Mucosa of rectum (tissue), 2 donors: ENCODE results near the gene INPP4B.

Experiments used
- H3K27ac ChIP-seq, 2 donors: one replicate each; pipeline ENCODE4 v1.7.0; 2013; ENCODE audit warnings: inconsistent platforms in 2 of 2, low read depth in 2 of 2, low read length in 2 of 2
- H3K27me3 ChIP-seq, 2 donors: one replicate each; pipeline ENCODE4 v1.7.0; 2013; ENCODE audit warnings: low read length in 2 of 2; ENCODE audit not compliant: control insufficient read depth in 2 of 2, insufficient read depth in 2 of 2
- H3K36me3 ChIP-seq, 2 donors: one replicate each; pipeline ENCODE4 v1.7.0; 2013; ENCODE audit warnings: low read length in 2 of 2; ENCODE audit not compliant: control insufficient read depth in 2 of 2, insufficient read depth in 2 of 2
- H3K4me1 ChIP-seq, 2 donors: one replicate each; pipeline ENCODE4 v1.7.0; 2013; ENCODE audit warnings: low read length in 2 of 2, mild to moderate bottlenecking in 1 of 2; ENCODE audit not compliant: control insufficient read depth in 2 of 2, insufficient read depth in 2 of 2
- H3K4me3 ChIP-seq, 2 donors: one replicate each; pipeline ENCODE4 v1.7.0; 2013; ENCODE audit warnings: low read length in 2 of 2
- H3K9ac ChIP-seq, 2 donors: one replicate each; pipeline ENCODE4 v1.7.0; 2013; ENCODE audit warnings: low read length in 2 of 2, low read depth in 1 of 2, mild to moderate bottlenecking in 1 of 2
- H3K9me3 ChIP-seq, 2 donors: one replicate each; pipeline ENCODE4 v1.7.0; 2013; ENCODE audit warnings: low read length in 2 of 2; ENCODE audit not compliant: control insufficient read depth in 2 of 2
- donor health status: healthy.
- donor health status: Normal muscosa, but diverticular disease.

INPP4B gene

GRCh38 chr4:142361981-142362380 lies 484.1 kb downstream of the INPP4B start:
- no peak overlapping the region for H3K4me3 ChIP-seq
- no peaks in the 10 kb centered on the region for H3K4me1 ChIP-seq
- no peaks in the 10 kb centered on the region for H3K36me3 ChIP-seq
- no peak overlapping the region for H3K27ac ChIP-seq
- no peak overlapping the region for H3K9ac ChIP-seq
- no peaks in the 10 kb centered on the region for H3K27me3 ChIP-seq
- no peaks in the 10 kb centered on the region for H3K9me3 ChIP-seq

DNA sequence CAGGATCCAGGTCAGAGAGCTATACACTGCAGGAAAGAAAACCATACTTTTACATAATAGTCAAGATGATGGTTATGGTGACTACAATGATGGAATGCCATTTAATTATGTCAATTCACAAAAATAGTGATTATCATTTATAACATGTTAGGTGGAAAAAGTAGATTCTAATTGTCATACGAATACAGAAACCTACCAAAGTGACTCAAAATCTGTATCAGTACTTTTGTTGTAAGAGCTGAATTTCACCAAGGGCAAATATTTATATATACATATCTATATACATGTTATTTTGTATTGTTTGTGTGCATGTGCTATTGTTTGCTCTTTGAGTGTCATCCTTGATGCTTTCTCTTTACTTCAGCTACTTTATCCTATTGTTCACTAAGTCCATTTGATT lies 485.4 kb downstream of the INPP4B start:
- Histone ChIP-seq H3K4me3 (no peak overlapping the region), H3K9ac (no peak overlapping the region), H3K9me3 (no peaks in the 10 kb centered on the region), H3K27me3 (no peaks in the 10 kb centered on the region), H3K27ac (no peak overlapping the region), H3K36me3 (no peaks in the 10 kb centered on the region), H3K4me1 (no peaks in the 10 kb centered on the region)

DNA sequence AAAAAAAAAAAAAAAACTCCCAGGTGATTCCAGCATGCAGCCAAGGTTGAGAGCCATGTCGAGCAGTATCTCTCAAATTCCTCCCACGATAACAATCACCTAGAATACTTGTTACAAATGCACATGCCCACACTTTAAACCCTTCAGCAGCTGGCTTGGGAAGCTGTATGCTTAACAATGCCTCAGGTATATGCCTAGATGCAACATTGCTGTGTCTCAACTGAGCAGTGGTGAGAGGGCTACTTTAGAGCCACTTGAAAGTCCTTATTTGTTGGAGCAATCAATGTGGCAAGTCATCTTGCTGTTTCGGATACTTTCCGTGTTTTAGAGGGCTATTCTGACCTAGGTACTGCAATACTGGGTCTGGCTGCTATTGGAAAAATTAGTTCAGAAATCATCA lies 487.4 kb downstream of the INPP4B start:
- peaks cover 0 to 5% of the 10 kb centered on the region in 2 donors for H3K4me1 ChIP-seq
- no peaks in the 10 kb centered on the region for H3K36me3 ChIP-seq
- H3K9ac ChIP-seq, result no peak overlapping the region
- no peaks in the 10 kb centered on the region for H3K9me3 ChIP-seq
- no peaks in the 10 kb centered on the region for H3K27me3 ChIP-seq
- no peak overlapping the region for H3K4me3 ChIP-seq
- H3K27ac ChIP-seq, result no peak overlapping the region

GRCh38 chr4:142356801-142357200 lies 489.3 kb downstream of the INPP4B start:
- H3K27me3 ChIP-seq, result no peaks in the 10 kb centered on the region
- peaks cover 5 to 6% of the 10 kb centered on the region in 2 donors for H3K4me1 ChIP-seq
- H3K27ac ChIP-seq, result no peak overlapping the region
- no peak overlapping the region for H3K4me3 ChIP-seq
- no peak overlapping the region for H3K9ac ChIP-seq
- H3K9me3 ChIP-seq, result no peaks in the 10 kb centered on the region
- no peaks in the 10 kb centered on the region for H3K36me3 ChIP-seq

DNA sequence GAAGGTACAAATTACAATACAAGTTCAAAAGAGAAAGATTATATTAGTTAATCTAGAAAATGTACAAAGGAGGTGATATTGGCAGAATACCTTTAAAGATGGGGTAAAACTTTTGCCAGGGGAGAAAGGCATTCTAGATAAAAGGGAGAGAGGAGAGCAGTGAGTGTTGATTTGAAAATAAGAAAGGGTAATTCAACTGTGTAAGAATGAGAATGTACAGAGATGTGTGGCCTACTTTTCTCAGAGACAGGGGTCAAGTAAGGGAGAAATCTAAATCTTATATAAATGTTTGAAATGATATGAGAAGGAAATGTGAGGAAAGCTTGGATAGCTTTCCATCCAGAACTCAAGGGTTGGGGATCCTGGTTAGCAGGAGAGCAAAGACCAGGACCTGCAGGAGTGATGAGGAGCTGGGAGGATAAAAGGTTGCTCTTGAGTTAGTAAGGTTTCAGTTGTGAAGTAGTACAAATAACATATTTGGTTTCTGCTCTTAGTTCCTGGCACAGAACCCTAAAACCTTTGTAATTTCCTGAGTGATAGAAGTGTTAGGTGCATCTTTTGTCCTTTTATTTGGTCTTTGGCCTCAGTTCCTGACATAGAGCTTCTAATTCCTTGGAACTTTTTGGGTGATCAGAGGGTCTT lies 489.9 kb downstream of the INPP4B start:
- Histone ChIP-seq H3K36me3 (no peaks in the 10 kb centered on the region), H3K9ac (no peak overlapping the region), H3K9me3 (no peaks in the 10 kb centered on the region), H3K4me3 (no peak overlapping the region), H3K27me3 (no peaks in the 10 kb centered on the region), H3K4me1 (peaks cover 6% of the 10 kb centered on the region in 2 donors), H3K27ac (no peak overlapping the region)

DNA sequence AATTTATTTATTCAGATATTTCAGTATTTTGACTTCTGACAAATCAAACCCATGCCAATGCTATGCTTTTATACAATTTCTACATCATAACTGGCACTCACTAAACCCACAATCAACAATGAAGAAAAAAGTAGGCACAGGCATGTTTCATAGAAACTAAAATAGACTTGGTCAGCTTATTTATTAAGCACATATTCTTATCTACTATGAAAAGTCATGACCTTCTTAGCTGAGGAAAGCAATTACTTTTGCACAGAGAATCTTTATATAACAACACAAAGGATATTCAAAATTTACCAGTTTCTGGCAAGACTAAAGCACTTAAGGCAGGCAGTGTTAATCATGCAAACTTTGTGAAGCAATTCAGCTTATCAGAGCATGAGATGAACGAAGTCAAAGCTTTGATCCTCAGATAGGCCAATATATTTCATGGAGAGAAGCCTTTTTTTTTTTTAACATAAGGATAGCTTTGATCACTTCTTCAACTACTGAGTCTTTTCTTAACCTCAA lies 490.6 kb downstream of the INPP4B start:
- H3K9ac ChIP-seq, result no peak overlapping the region
- no peak overlapping the region for H3K27ac ChIP-seq
- peaks cover 6 to 12% of the 10 kb centered on the region in 2 donors for H3K4me1 ChIP-seq
- no peaks in the 10 kb centered on the region for H3K9me3 ChIP-seq
- no peak overlapping the region for H3K4me3 ChIP-seq
- H3K27me3 ChIP-seq, result no peaks in the 10 kb centered on the region
- H3K36me3 ChIP-seq, result no peaks in the 10 kb centered on the region

DNA sequence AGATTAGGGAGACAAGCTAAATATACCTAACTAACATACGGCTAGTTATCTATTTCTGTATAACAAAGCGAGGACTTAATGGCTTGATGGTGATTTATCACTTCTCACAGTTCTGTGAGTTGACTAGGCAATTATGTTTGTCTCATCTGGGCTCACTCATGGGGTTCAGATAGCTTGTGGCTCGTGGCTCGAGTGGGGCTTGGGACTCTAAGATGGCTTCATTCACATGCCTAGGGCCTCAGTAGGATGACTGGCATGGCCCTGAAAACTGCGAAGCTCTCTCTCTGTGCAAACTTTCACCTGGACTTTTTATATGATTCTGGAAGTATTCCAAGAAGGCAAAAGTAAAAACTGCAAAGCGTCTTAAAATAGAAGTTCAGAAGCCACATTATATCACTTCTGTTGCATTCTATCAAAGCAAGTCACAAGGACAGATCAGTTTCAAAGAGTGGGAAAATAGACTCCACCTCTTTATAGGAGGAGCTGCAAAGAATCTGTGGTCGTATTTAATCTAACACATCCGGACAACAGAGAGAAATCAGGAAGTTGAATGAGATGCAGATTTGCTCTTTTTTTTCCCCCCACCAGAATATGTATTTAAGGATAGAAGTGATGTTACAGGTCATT lies 491.2 kb downstream of the INPP4B start:
- Histone ChIP-seq H3K36me3 (no peaks in the 10 kb centered on the region), H3K4me1 (peaks cover 6 to 12% of the 10 kb centered on the region in 2 donors), H3K4me3 (no peak overlapping the region), H3K9ac (no peak overlapping the region), H3K27ac (no peak overlapping the region), H3K9me3 (no peaks in the 10 kb centered on the region), H3K27me3 (no peaks in the 10 kb centered on the region)

DNA sequence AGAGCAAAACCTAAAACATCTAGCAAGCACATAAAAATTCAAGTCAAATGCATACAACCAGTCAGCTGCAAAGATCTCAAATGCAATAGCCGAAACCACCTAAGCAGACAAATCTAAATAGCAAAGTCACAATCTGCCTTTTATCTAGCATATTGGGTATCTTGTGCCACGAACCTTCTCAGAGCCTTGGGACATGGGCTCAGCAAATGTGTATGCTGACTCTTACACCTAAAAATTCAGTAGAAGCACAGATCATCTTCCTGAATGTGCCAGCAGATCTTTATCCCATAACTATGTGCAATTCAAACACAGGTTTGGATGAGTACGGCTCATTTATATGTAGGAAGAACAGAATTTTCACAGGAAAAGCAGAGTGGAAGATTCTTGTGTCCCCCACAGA lies 492.1 kb downstream of the INPP4B start:
- no peaks in the 10 kb centered on the region for H3K27me3 ChIP-seq
- no peak overlapping the region for H3K9ac ChIP-seq
- no peaks in the 10 kb centered on the region for H3K36me3 ChIP-seq
- no peaks in the 10 kb centered on the region for H3K9me3 ChIP-seq
- no peak overlapping the region for H3K27ac ChIP-seq
- no peak overlapping the region for H3K4me3 ChIP-seq
- H3K4me1 ChIP-seq, result peaks cover 6 to 12% of the 10 kb centered on the region in 2 donors

GRCh38 chr4:142353149-142353738 lies 492.9 kb downstream of the INPP4B start:
- Histone ChIP-seq H3K9ac (no peak overlapping the region), H3K27ac (no peak overlapping the region), H3K36me3 (no peaks in the 10 kb centered on the region), H3K4me1 (peaks cover 11 to 19% of the 10 kb centered on the region in 2 donors), H3K27me3 (no peaks in the 10 kb centered on the region), H3K9me3 (no peaks in the 10 kb centered on the region), H3K4me3 (no peak overlapping the region)

DNA sequence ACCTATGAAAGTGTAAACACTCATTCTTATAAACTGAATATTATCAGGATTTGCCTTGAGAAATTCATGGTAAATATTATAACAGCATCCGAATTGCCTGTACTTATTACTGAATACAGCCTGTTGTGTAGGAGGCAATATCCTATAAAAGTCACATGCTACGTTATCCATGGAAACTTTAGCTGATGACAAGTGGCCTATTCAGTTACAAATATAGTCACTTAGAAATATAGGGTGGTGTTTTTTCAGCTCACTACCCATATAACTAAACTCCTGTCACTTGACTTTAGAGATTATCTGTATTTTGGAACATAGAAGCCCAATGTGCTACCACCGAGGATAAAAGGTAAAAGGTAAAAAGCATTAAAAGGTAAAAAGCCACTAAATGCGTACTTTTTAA lies 493.4 kb downstream of the INPP4B start:
- H3K27me3 ChIP-seq, result no peaks in the 10 kb centered on the region
- no peak overlapping the region for H3K9ac ChIP-seq
- no peaks in the 10 kb centered on the region for H3K9me3 ChIP-seq
- no peaks in the 10 kb centered on the region for H3K36me3 ChIP-seq
- H3K4me1 ChIP-seq, result peaks cover 14 to 22% of the 10 kb centered on the region in 2 donors
- no peak overlapping the region for H3K27ac ChIP-seq
- H3K4me3 ChIP-seq, result no peak overlapping the region
